Endodermal cell (in vitro differentiated cells): Measurements from ENCODE around the gene FCN2. TPM values are rescaled to one million over a fixed set of nuclear protein-coding genes. Genes with fewer than 3 reads are reported as not detected.

Experiments used
- DNase-seq: peaks from one replicate; pipeline ENCODE4 v3.0.0-alpha.2; 2017
- H3K27ac ChIP-seq: 2 replicates; pipeline ENCODE4 v1.5.1; 2013; ENCODE audit warnings: mild to moderate bottlenecking, low read depth, low read length, moderate library complexity
- H3K27me3 ChIP-seq: 2 replicates; pipeline ENCODE4 v1.6.1; 2013; ENCODE audit warnings: mild to moderate bottlenecking, low read length, moderate library complexity; ENCODE audit not compliant: insufficient read depth, control insufficient read depth, poor library complexity, severe bottlenecking
- H3K36me3 ChIP-seq: 2 replicates; pipeline ENCODE4 v1.7.0; 2013; ENCODE audit warnings: mild to moderate bottlenecking, low read length, moderate library complexity; ENCODE audit not compliant: control insufficient read depth, insufficient read depth
- H3K4me1 ChIP-seq: one replicate; pipeline ENCODE4 v1.7.0; 2013; ENCODE audit warnings: low read length; ENCODE audit not compliant: control insufficient read depth, insufficient read depth
- H3K4me3 ChIP-seq: 2 replicates; pipeline ENCODE4 v1.5.1; 2013; ENCODE audit warnings: mild to moderate bottlenecking, low read length, moderate library complexity
- H3K9ac ChIP-seq: 2 replicates; pipeline ENCODE4 v1.6.1; 2013; ENCODE audit warnings: mild to moderate bottlenecking, low read length, moderate library complexity; ENCODE audit not compliant: poor library complexity, severe bottlenecking; ENCODE audit errors: extremely low read depth
- H3K9me3 ChIP-seq: 2 replicates; pipeline ENCODE4 v1.6.1; 2013; ENCODE audit warnings: mild to moderate bottlenecking, low read length, moderate library complexity; ENCODE audit not compliant: control insufficient read depth
- H3K27ac Mint-ChIP-seq: 2 replicates; pipeline ENCODE4 v1.8.0; 2020; ENCODE audit warnings: mixed read lengths
- H3K27me3 Mint-ChIP-seq: 2 replicates; pipeline ENCODE4 v1.8.0; 2021; ENCODE audit warnings: mild to moderate bottlenecking, mixed read lengths; ENCODE audit not compliant: insufficient read depth
- H3K36me3 Mint-ChIP-seq: 2 replicates; pipeline ENCODE4 v1.8.0; 2020; ENCODE audit warnings: low read depth, mixed read lengths
- H3K4me1 Mint-ChIP-seq: 2 replicates; pipeline ENCODE4 v1.8.0; 2020; ENCODE audit warnings: mixed read lengths
- H3K4me3 Mint-ChIP-seq: 2 replicates; pipeline ENCODE4 v1.8.0; 2020; ENCODE audit warnings: mild to moderate bottlenecking, moderate library complexity, mixed read lengths
- H3K9me3 Mint-ChIP-seq: 2 replicates; pipeline ENCODE4 v1.8.0; 2020; ENCODE audit warnings: mild to moderate bottlenecking, mixed read lengths
- WGBS, 2 experiments: methylation state at CpG; one replicate each; pipeline versions ENCODE4 v1.1.5 to v1.1.7; 2013; ENCODE audit warnings: missing lambda C conversion rate in 2 of 2, mixed read lengths in 1 of 2; ENCODE audit not compliant: insufficient coverage in 1 of 2, insufficient read length in 1 of 2; 5-methylcytosine and 5-hydroxymethylcytosine counted together
- total RNA-seq, 2 donors: library from RNA; stranded (reverse); fragmentation: NEBNext Ultra II Directional in 1 of 2; extraction: Animal tissue kit (Norgen Biotek cat#: 25700) in 1 of 2; gene quantifications; 2 replicates in 1 of 2; 3 replicates in 1 of 2; pipeline ENCODE4 v1.2.1, GENCODE V29; 2021
- TF ChIP-seq, protein P1 (sequence below): fragments of 200-600 bp; sonication (generic); conservative IDR thresholded peaks from 2 replicates; pipeline ENCODE4 v1.5.0; 2021; ENCODE audit warnings: antibody characterized with exemption, mild to moderate bottlenecking

Gene FCN2
- total RNA-seq, 2 donors from 2014 or later: not detected

DNA sequence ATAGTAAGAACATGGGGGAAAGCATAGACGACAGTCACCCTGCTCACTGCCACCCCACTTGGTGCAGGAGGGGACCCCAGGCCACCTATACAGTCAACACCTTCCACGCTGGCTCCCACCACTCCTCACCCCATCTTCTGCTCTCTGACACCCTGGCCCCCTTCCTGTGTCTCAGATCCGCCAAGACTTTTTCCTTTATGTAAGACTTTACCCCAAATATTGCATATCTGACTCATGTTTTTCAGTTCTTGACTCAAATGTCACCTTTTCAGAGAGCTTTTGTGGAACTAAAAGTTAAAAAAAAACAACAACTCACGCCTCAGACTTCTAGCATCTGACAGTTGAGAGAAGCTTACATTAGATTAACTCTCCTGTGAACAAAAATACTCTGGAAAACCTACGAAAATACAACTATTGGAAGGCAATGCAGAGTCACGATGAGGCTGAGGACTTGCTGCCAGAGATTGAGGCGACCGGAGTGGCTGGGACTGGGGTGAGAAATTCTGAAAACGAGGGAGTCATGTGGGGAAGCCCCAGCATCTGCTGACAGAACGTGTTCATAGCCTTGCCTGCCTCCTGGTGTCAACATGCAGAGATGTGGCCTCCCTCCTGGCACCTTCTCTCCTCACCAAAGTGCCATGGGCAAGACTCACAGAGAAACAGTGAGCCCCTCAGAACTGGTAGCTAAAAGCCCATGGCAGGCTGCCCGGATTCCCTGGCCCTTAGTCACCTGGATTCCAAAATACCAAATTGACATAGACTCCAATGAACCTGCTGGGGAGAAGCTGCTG is 22.4 kb upstream of the FCN2 start:
- Mint-ChIP-seq H3K4me3 (no peak overlapping the region), H3K27ac (no peak overlapping the region), H3K36me3 (no peaks in the 10 kb centered on the region), H3K4me1 (no peaks in the 10 kb centered on the region), H3K9me3 (peaks cover 8% of the 10 kb centered on the region), H3K27me3 (no peaks in the 10 kb centered on the region)
- TF ChIP-seq, protein P1, sequence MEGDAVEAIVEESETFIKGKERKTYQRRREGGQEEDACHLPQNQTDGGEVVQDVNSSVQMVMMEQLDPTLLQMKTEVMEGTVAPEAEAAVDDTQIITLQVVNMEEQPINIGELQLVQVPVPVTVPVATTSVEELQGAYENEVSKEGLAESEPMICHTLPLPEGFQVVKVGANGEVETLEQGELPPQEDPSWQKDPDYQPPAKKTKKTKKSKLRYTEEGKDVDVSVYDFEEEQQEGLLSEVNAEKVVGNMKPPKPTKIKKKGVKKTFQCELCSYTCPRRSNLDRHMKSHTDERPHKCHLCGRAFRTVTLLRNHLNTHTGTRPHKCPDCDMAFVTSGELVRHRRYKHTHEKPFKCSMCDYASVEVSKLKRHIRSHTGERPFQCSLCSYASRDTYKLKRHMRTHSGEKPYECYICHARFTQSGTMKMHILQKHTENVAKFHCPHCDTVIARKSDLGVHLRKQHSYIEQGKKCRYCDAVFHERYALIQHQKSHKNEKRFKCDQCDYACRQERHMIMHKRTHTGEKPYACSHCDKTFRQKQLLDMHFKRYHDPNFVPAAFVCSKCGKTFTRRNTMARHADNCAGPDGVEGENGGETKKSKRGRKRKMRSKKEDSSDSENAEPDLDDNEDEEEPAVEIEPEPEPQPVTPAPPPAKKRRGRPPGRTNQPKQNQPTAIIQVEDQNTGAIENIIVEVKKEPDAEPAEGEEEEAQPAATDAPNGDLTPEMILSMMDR: no peak
- peak; percentile 43 for DNase-seq
- Histone ChIP-seq H3K27me3 (no peaks in the 10 kb centered on the region), H3K36me3 (no peaks in the 10 kb centered on the region), H3K4me3 (no peak overlapping the region), H3K9ac (no peak overlapping the region), H3K9me3 (no peaks in the 10 kb centered on the region), H3K27ac (no peak overlapping the region), H3K4me1 (no peaks in the 10 kb centered on the region)
- WGBS, 2 experiments: 82 to 85% methylated on average over 10 to 11 of the region's 11 CpGs

DNA sequence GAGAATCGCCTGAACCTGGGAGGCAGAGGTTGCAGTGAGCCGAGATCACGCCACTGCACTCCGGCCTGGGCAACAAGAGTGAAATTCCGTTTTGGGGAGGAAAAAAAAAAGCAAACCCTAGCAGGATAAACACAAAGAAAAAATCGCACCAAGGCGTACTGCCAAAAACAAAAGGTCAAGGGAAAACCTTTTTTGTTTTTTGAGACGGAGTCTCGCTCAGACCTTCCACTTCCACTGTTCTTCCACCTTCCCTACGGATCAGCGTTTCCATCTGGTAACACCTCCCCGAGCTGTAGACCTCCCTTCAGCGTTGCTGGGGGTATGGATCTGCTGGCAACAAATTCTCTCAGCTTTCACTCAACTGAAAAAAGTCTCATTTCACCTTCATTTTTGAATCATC is 20.1 kb upstream of the FCN2 start:
- peaks cover 8% of the 10 kb centered on the region for H3K9me3 Mint-ChIP-seq
- WGBS, 2 experiments: 91 to 93% methylated on average over 9 to 13 of the region's 13 CpGs
- H3K36me3 Mint-ChIP-seq: no peaks in the 10 kb centered on the region
- no peaks in the 10 kb centered on the region for H3K27me3 Mint-ChIP-seq
- TF ChIP-seq, protein P1: no peak
- H3K27me3 ChIP-seq: no peaks in the 10 kb centered on the region
- H3K4me3 ChIP-seq: no peak overlapping the region
- DNase-seq: no peak
- no peak overlapping the region for H3K27ac ChIP-seq
- no peak overlapping the region for H3K27ac Mint-ChIP-seq
- H3K9me3 ChIP-seq: no peaks in the 10 kb centered on the region
- no peaks in the 10 kb centered on the region for H3K4me1 ChIP-seq
- H3K4me1 Mint-ChIP-seq: no peaks in the 10 kb centered on the region
- no peak overlapping the region for H3K9ac ChIP-seq
- H3K36me3 ChIP-seq: no peaks in the 10 kb centered on the region
- no peak overlapping the region for H3K4me3 Mint-ChIP-seq

DNA sequence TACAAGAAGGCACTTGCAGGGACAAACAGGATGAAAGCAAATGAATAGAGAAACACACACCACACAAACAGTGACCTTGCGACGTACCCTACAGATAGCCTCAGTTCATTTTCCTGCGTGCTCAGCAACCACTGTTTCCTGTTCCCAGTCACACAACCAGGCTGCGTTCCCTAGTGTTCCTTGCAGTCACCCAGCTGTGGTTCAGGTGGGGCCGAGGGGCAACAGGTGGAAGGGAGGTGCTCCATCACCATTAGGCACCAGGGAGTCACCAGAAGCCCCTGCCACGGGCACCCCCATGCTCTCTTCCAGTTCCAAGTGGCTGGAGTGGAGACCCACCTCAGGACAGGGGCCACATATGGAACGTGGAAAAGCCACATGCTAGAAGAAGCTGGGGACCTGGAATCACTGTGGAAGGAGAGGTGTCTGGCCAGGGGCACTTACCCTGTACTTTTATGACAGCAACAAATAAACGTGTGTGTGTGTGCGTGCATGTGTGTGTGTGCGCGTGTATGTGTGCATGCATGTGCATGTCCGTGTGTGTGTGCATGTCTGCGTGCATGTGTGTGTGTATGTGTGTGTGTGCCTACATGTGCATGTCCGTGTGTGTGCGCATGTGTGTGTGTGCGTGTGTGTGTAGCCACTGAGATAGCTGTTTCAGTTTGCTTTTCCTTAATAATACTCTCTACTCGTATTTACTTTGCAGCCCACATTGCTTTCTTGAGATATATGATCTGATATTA is 18.8 kb upstream of the FCN2 start:
- 93 to 95% methylated on average over 3 to 16 of the region's 17 CpGs for WGBS, 2 experiments
- no peaks in the 10 kb centered on the region for H3K27me3 Mint-ChIP-seq

More for the DNA sequence above, 18.8 kb upstream of the FCN2 start:
- H3K9me3 ChIP-seq: no peaks in the 10 kb centered on the region
- no peaks in the 10 kb centered on the region for H3K4me1 Mint-ChIP-seq
- H3K27ac ChIP-seq: no peak overlapping the region
- H3K4me1 ChIP-seq: no peaks in the 10 kb centered on the region
- no peak overlapping the region for H3K27ac Mint-ChIP-seq
- no peak overlapping the region for H3K4me3 Mint-ChIP-seq
- TF ChIP-seq, protein P1: no peak
- no peaks in the 10 kb centered on the region for H3K27me3 ChIP-seq
- H3K4me3 ChIP-seq: no peak overlapping the region
- peaks cover 8% of the 10 kb centered on the region for H3K9me3 Mint-ChIP-seq
- DNase-seq: peak; percentile 19
- H3K36me3 ChIP-seq: no peaks in the 10 kb centered on the region
- H3K9ac ChIP-seq: no peak overlapping the region
- no peaks in the 10 kb centered on the region for H3K36me3 Mint-ChIP-seq
